GM21423 (cell line): Measurements from ENCODE around the gene RANBP1.

Experiments
- ATAC-seq: cut with Tn5 transposase; IDR thresholded peaks from one replicate; pipeline ENCODE4 v1.9.1; 2021; ENCODE audit warnings: mild to moderate bottlenecking, moderate library complexity; ENCODE audit not compliant: unreplicated experiment

The RANBP1 gene

GRCh38 chr22:20133930-20134549 is 18.1 kb downstream of the RANBP1 start:
- no peak for ATAC-seq

- ATAC-seq = no peak
These were observed 19.4 kb downstream of the RANBP1 start for GRCh38 chr22:20135265-20135664.

GRCh38 chr22:20135806-20136602 is 20.1 kb downstream of the RANBP1 start:
- no peak for ATAC-seq

GRCh38 chr22:20136603-20136873 is 20.6 kb downstream of the RANBP1 start:
- no peak for ATAC-seq

DNA sequence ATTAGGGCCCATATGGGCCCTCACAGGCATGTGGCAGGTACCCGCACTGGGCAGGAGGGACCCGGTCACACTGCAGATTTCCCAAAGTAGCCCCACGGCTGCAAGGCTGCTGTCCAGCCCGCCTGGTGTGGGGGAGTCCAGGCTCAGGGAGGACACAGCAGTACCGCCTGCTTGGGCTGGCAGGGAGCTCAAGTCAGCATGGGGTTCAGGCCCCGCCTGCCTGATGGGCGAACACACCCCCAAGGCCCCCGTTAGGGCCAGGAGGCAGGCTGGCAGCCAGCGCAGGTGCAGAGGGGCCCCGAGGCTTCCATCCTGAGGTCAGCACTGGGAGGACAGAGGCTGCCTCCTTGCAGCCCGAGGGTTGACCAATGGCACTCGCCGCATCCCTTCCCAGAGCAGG is 21.2 kb downstream of the RANBP1 start:
- ATAC-seq = no peak

DNA sequence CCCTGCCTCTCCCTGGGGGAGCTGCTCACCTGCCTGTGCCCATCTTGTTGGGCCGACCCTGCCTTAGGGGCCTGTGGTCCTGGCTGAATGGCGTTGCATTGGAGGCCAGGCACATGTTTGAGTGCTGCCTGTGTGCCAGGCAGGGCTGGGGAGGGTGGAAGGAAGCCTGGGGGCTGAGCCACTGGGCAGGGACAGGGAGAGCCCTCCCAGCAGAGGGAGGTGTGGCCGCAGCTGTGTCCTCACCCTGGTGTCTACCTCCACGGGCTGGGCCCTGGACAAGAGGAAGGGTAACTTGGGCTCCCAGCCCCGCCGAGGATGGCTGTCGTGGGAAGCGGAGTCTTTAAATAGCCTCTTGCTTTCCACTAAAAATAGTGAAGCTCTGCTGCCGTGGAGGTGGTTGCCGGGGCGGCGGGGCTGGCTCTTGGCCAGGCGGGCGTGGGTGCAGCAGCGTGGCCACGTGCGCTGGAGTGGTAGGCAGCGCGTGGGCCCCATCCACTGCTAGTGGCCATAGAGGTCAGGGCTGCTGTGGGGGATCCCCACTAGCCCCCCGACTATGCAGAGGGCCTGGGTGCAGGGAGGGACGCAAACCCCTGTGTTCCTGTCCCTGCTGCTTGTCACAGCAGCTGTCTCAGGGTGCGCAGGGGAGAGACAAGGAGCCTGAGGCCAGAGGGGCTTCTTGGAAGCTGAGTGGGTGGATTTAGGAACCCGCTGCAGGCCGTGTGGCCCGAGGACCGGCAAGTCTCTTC is 21.9 kb downstream of the RANBP1 start:
- ATAC-seq = no peak

DNA sequence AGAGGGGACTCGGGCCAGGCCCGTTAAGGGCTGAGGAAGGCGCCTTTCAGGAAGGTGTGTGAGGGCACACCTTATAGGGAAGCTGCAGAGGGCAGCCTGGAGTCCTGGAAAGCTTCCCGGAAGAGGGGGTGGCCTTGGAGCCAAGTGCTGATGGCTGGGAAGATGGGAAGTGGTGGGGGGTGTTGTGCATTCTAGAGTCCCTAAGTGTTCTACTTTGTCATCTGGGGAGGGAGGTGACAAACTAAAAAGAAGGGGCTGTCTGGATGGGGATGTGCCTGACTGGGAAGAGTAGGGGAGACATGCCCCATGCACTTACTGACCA is 22.5 kb downstream of the RANBP1 start:
- ATAC-seq = no peak

GRCh38 chr22:20138868-20139267 is 23.0 kb downstream of the RANBP1 start:
- no peak for ATAC-seq

DNA sequence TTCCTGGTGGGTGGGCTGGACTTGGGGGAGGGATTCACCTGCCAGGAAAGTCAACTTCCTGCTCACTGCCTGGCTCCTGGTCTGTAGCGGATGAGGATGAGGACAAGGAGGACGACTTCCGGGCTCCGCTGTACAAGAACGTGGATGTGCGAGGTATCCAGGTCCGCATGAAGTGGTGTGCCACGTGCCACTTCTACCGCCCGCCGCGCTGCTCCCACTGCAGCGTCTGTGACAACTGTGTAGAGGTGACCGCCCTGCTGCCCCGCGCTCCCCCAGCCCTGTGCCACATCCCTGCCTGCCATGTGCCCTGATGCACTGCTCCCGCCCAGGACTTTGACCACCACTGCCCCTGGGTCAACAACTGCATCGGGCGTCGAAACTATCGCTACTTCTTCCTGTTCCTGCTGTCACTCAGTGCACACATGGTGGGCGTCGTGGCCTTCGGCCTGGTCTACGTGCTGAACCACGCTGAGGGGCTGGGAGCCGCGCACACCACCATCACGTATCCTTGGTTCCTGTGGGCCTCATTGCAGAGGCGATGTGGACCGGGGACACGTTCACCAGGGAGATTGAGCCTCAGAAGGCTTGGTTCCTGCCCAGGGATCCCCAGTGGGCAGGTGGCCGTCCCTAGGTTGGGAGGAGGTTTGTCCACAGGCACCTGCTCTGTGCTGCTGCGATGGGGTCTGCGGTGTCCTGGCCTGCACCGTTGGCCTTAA is 23.6 kb downstream of the RANBP1 start:
- no peak for ATAC-seq

DNA sequence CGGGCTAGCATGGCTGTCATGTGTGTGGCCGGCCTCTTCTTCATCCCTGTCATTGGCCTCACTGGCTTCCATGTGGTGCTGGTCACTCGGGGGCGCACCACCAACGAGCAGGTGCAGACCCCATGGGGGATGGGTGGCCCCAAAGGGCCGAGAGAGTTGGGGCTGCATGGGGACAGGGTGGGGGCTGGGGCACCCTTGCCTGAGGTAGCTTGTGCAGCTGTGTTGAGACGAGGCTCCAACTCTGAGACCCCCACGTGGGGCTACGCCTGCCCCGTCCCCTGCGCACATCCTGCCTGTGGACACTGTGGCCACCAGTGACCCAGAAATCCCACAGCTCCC is 24.2 kb downstream of the RANBP1 start:
- no peak for ATAC-seq

DNA sequence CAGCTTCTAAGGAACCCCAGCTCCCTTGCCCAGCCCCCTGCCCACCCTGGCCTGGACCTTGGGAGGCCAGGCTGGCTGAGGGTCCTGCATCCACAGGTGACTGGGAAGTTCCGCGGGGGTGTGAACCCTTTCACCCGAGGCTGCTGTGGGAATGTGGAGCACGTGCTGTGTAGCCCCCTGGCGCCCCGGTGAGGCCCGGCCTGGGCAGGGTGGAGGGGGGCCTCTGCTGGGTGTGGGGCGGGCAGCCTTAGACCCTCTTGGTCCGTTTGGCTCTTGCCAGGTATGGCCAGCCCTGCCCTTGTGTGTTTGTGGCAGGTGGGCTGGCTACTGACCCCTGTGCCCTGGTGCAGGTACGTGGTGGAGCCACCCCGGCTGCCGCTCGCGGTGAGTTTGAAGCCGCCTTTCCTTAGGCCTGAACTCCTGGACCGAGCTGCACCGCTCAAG is 24.6 kb downstream of the RANBP1 start:
- no peak for ATAC-seq

DNA sequence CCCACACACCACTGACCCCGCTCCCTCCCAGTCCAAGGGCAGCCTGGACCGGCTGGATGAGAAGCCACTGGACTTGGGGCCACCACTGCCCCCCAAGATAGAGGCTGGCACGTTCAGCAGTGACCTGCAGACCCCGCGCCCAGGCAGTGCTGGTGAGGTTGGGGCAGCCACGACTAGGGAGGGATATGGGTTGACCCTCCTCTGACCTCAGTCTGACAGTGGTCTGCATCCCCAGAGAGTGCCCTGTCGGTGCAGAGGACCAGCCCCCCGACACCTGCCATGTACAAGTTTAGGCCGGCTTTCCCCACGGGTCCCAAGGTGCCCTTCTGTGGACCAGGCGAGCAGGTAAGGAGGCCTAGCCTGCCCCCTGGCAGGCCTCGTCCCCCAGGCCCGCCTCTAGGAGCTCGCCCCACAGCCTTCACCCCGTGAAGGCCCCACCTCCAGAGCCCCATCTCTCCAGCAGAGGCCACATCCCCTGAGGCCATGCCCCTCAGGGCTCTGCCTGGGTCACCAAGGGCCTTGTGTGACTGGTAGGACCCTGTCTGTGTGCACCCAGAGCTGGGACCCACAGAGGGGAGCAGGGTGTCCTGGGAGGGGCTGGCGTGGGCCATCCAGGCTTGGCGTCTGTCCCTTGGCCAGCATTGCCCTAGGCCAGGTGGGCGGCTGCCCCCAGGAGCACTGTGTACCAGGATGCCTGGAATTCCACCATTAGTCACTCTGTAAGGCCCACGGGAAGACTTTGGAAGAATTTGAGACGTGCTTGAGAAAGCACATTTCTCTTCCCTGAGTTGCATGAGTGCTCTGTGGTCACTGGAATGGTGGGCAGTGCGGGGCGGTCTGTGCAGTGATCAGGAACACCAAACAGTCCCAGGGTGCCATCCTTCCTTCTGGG is 25.5 kb downstream of the RANBP1 start:
- ATAC-seq = no peak

DNA sequence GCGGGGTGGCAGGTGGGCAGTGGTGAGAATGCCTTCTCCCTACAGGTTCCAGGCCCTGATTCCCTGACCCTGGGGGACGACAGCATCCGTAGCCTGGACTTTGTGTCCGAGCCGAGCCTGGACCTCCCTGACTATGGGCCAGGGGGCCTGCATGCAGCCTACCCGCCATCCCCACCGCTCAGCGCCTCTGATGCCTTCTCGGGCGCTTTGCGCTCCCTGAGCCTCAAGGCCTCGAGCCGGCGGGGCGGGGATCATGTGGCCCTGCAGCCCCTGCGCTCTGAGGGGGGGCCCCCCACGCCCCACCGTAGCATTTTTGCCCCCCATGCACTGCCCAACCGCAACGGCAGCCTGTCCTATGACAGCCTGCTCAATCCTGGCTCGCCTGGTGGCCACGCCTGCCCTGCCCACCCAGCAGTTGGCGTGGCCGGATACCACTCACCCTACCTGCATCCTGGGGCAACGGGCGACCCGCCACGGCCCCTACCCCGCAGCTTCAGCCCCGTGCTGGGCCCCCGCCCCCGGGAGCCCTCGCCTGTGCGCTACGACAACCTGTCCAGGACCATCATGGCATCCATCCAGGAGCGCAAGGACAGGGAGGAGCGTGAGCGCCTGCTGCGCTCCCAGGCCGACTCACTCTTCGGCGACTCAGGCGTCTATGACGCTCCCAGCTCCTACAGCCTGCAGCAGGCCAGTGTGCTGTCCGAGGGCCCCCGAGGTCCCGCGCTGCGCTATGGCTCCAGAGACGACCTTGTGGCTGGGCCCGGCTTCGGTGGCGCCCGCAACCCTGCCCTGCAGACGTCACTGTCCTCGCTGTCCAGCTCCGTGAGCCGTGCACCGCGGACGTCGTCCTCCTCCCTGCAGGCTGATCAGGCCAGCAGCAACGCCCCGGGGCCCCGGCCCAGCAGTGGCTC is 27.1 kb downstream of the RANBP1 start:
- ATAC-seq = no peak

GRCh38 chr22:20143883-20144665 is 28.2 kb downstream of the RANBP1 start:
- no peak for ATAC-seq

GRCh38 chr22:20145206-20145831 is 29.4 kb downstream of the RANBP1 start:
- ATAC-seq = no peak

DNA sequence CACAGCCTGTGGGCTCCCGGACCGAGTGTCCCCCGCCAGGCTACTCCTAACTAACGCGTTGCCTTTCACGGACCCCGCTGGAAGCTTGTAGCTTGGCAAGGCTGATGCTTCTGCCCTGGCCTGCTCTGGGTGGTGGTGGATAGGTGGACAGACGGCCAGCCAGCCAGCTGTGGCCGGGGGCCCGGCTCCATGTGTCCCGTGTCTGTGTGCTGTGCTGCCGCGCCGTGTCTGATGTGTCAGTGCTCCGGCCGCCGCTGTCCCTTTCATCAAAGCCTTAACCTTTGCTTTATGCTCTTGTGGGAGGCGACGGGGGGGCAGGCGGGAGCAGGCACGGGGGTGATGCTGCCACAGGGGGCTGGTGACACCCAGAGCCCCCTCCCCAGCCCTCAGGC is 29.9 kb downstream of the RANBP1 start:
- no peak for ATAC-seq

DNA sequence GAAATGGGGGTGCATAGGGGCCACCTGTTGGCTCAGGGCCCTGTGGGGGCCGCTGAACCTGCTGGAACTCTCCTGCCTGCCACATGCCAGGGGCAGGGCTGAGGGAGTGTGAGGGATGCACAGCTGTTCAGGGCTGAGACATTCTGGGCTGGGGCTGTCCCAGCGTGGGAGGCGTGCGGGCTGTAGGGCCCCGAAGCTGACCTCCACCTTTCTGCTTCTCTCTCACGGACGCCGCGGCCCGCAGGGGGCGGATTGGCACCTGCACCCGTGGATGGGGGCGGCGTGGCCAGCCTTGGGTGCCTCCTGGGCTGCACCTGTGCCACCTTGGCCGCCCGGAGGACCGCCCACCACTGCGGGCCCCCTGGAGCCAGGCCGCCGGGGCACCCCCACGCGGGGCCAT is 30.9 kb downstream of the RANBP1 start:
- ATAC-seq = no peak

- no peak for ATAC-seq
These were observed 31.5 kb downstream of the RANBP1 start for GRCh38 chr22:20147237-20147988.
